HG03159 (cell line): ENCODE measurements around the gene POU6F2.
"Not testable (repeated sequence)": the region's sequence is repeated elsewhere in the genome, so short reads cannot be mapped to it uniquely, and the experiment has no call there.

Experiments
- ATAC-seq: cut with Tn5 transposase; IDR thresholded peaks from one replicate; pipeline ENCODE4 v1.9.1; 2021; ENCODE audit warnings: mild to moderate bottlenecking, moderate library complexity; ENCODE audit not compliant: unreplicated experiment

The POU6F2 gene

GRCh38 chr7:38992203-38992602 lies 14.5 kb downstream of the POU6F2 start:
- no peak for ATAC-seq

- no peak for ATAC-seq
Measured at GRCh38 chr7:39001595-39001994, 23.9 kb downstream of the POU6F2 start.

GRCh38 chr7:39002755-39003154 lies 25.0 kb downstream of the POU6F2 start:
- ATAC-seq = no peak

GRCh38 chr7:39005036-39005435 lies 27.3 kb downstream of the POU6F2 start:
- ATAC-seq = no peak

- ATAC-seq = no peak
Measured at GRCh38 chr7:39005461-39005860, 27.8 kb downstream of the POU6F2 start.

- not testable (repeated sequence) for ATAC-seq
Measured at GRCh38 chr7:39013049-39013939, 35.6 kb downstream of the POU6F2 start.

- no peak for ATAC-seq
Measured at GRCh38 chr7:39016609-39017008, 38.9 kb downstream of the POU6F2 start.

GRCh38 chr7:39017369-39017915 lies 39.7 kb downstream of the POU6F2 start:
- ATAC-seq = no peak

- no peak for ATAC-seq
Measured at GRCh38 chr7:39022796-39023195, 45.1 kb downstream of the POU6F2 start.

GRCh38 chr7:39027491-39027890 lies 49.8 kb downstream of the POU6F2 start:
- ATAC-seq = no peak

- ATAC-seq = no peak
Measured at GRCh38 chr7:39033885-39034624, 56.3 kb downstream of the POU6F2 start.

- no peak for ATAC-seq
Measured at GRCh38 chr7:39035156-39035555, 57.4 kb downstream of the POU6F2 start.

- no peak for ATAC-seq
Measured at GRCh38 chr7:39035903-39036302, 58.2 kb downstream of the POU6F2 start.

GRCh38 chr7:39042670-39043069 lies 65.0 kb downstream of the POU6F2 start:
- ATAC-seq = no peak

- ATAC-seq = no peak
Measured at GRCh38 chr7:39043531-39043930, 65.8 kb downstream of the POU6F2 start.

- ATAC-seq = no peak
Measured at GRCh38 chr7:39044489-39044888, 66.8 kb downstream of the POU6F2 start.

- ATAC-seq = no peak
Measured at GRCh38 chr7:39045231-39045630, 67.5 kb downstream of the POU6F2 start.

- no peak for ATAC-seq
Measured at GRCh38 chr7:39051279-39051678, 73.6 kb downstream of the POU6F2 start.

GRCh38 chr7:39051707-39052106 lies 74.0 kb downstream of the POU6F2 start:
- no peak for ATAC-seq

- ATAC-seq = no peak
Measured at GRCh38 chr7:39054731-39055130, 77.0 kb downstream of the POU6F2 start.

GRCh38 chr7:39056153-39056552 lies 78.4 kb downstream of the POU6F2 start:
- no peak for ATAC-seq

GRCh38 chr7:39062811-39063210 lies 85.1 kb downstream of the POU6F2 start:
- ATAC-seq = no peak
